GM10847 (cell line): ENCODE measurements around the gene HEXIM1.
A peak's percentile ranks its signal among the peaks of the same experiment; 100 is the strongest.

Experiments used
- POLR2A ChIP-seq: IDR thresholded peaks from 2 replicates; pipeline ENCODE4 v1.6.1; 2011; ENCODE audit not compliant: insufficient read length; ENCODE audit errors: extremely low read depth

The HEXIM1 gene

GRCh38 chr17:45132572-45133463, 15.5 kb upstream of the HEXIM1 start:
- no peak for TF ChIP-seq POLR2A

- TF ChIP-seq POLR2A: peak; percentile 76
Observed at GRCh38 chr17:45135192-45135977, 12.9 kb upstream of the HEXIM1 start, which contains the start of gene ACBD4. Gene ACBD4 (plus strand): TSS chr17:45135687. CDS start chr17:45136145, 458 bp downstream.

GRCh38 chr17:45135978-45136791, 12.1 kb upstream of the HEXIM1 start:
- no peak for TF ChIP-seq POLR2A

GRCh38 chr17:45136846-45137560, 11.3 kb upstream of the HEXIM1 start:
- TF ChIP-seq POLR2A: no peak

GRCh38 chr17:45137561-45138305, 10.5 kb upstream of the HEXIM1 start:
- no peak for TF ChIP-seq POLR2A

GRCh38 chr17:45138911-45139532, 9.3 kb upstream of the HEXIM1 start:
- TF ChIP-seq POLR2A: no peak

- no peak for TF ChIP-seq POLR2A
Observed at GRCh38 chr17:45139533-45139920, 8.7 kb upstream of the HEXIM1 start.

- no peak for TF ChIP-seq POLR2A
Observed at GRCh38 chr17:45143094-45143670, 5.1 kb upstream of the HEXIM1 start.

- TF ChIP-seq POLR2A: no peak
Observed at GRCh38 chr17:45143767-45144198, 4.5 kb upstream of the HEXIM1 start.

GRCh38 chr17:45144199-45145034, 3.9 kb upstream of the HEXIM1 start:
- TF ChIP-seq POLR2A: no peak

GRCh38 chr17:45145035-45145389, 3.3 kb upstream of the HEXIM1 start:
- TF ChIP-seq POLR2A: no peak

GRCh38 chr17:45146166-45146565, 2.1 kb upstream of the HEXIM1 start:
- no peak for TF ChIP-seq POLR2A
